Neural cell (in vitro differentiated cells): ENCODE data around the gene HBZ. TPM values are rescaled to one million over a fixed set of nuclear protein-coding genes. Genes with fewer than 3 reads are reported as not detected.
A peak's percentile ranks its signal among the peaks of the same experiment; 100 is the strongest.

Experiments
- H2AFZ ChIP-seq: fragments of 200-600, 300-800 bp; sonication (generic), shearing (Covaris generic); 2 replicates; pipeline ENCODE4 v1.6.0; 2014; ENCODE audit warnings: low read depth, mild to moderate bottlenecking, antibody characterized with exemption, low read length, moderate library complexity
- H3F3A ChIP-seq: fragments of 200-600 bp; shearing (Covaris generic); 2 replicates; pipeline ENCODE4 v1.6.1; 2016; ENCODE audit warnings: mild to moderate bottlenecking, moderate library complexity, mixed read lengths, antibody characterized with exemption, low read length; ENCODE audit not compliant: insufficient read depth, poor library complexity, severe bottlenecking
- H3K27ac ChIP-seq: fragments of 200-600, 300-800 bp; sonication (generic), shearing (Covaris generic); 2 replicates; pipeline ENCODE4 v1.5.1; 2014; ENCODE audit warnings: mild to moderate bottlenecking, low read length, moderate library complexity
- H3K27me3 ChIP-seq: fragments of 300-800, 200-600 bp; sonication (generic), shearing (Covaris generic); 2 replicates; pipeline ENCODE4 v1.6.0; 2014; ENCODE audit warnings: mild to moderate bottlenecking, low read depth, low read length, moderate library complexity; ENCODE audit not compliant: insufficient read depth
- H3K36me3 ChIP-seq: fragments of 300-800, 200-600 bp; sonication (generic), shearing (Covaris generic); 2 replicates; pipeline ENCODE4 v1.5.1; 2014; ENCODE audit warnings: mild to moderate bottlenecking, antibody characterized with exemption, low read length, moderate library complexity; ENCODE audit not compliant: insufficient read depth
- H3K4me2 ChIP-seq: fragments of 300-800, 200-600 bp; sonication (generic), shearing (Covaris generic); 2 replicates; pipeline ENCODE4 v1.6.0; 2014; ENCODE audit warnings: mild to moderate bottlenecking, low read length
- H3K4me3 ChIP-seq: fragments of 300-800, 200-600 bp; sonication (generic), shearing (Covaris generic); 2 replicates; pipeline ENCODE4 v1.5.1; 2014; ENCODE audit warnings: mild to moderate bottlenecking, low read length, moderate library complexity
- H3K79me2 ChIP-seq: fragments of 200-600 bp; shearing (Covaris generic); replicated peaks from 2 replicates; pipeline ENCODE4 v1.6.0; 2014; ENCODE audit warnings: mild to moderate bottlenecking, low read length, moderate library complexity; ENCODE audit not compliant: insufficient read depth
- H3K9ac ChIP-seq: fragments of 300-800, 200-600 bp; sonication (generic), shearing (Covaris generic); 2 replicates; pipeline ENCODE4 v1.6.1; 2016; ENCODE audit warnings: mild to moderate bottlenecking, low read length, mixed read lengths
- H3K9me2 ChIP-seq: fragments of 200-600 bp; shearing (Covaris generic); 2 replicates; pipeline ENCODE4 v1.6.1; 2016; ENCODE audit warnings: mild to moderate bottlenecking, low read length, mixed read lengths; ENCODE audit not compliant: insufficient read depth
- H3K9me3 ChIP-seq: fragments of 200-600, 300-800 bp; sonication (generic), shearing (Covaris generic); 2 replicates; pipeline ENCODE4 v1.6.1; 2016; ENCODE audit warnings: mild to moderate bottlenecking, mixed run types, low read length, moderate library complexity, mixed read lengths
- H4K20me1 ChIP-seq: fragments of 200-600 bp; shearing (Covaris generic); 2 replicates; pipeline ENCODE4 v1.6.1; 2016; ENCODE audit warnings: mild to moderate bottlenecking, mixed run types; ENCODE audit not compliant: insufficient read depth
- EP300 ChIP-seq: fragments of 450-650 bp; conservative IDR thresholded peaks from 2 replicates; pipeline ENCODE4 v1.6.1; 2014; ENCODE audit warnings: antibody characterized with exemption, mild to moderate bottlenecking, moderate library complexity; ENCODE audit not compliant: poor library complexity, severe bottlenecking
- EZH2 ChIP-seq: fragments of 200-600, 300-800 bp; shearing (Covaris generic), sonication (generic); IDR thresholded peaks from 2 replicates; pipeline ENCODE4 v1.6.1; 2014; ENCODE audit warnings: antibody characterized with exemption, low read length, borderline replicate concordance, mild to moderate bottlenecking; ENCODE audit not compliant: insufficient read depth, poor library complexity, severe bottlenecking
- MXI1 ChIP-seq: fragments of 450-650 bp; conservative IDR thresholded peaks from 2 replicates; pipeline ENCODE4 v1.6.1; 2014; ENCODE audit warnings: antibody characterized with exemption, mild to moderate bottlenecking; ENCODE audit not compliant: poor library complexity, severe bottlenecking
- POLR2AphosphoS5 ChIP-seq: IDR thresholded peaks from 2 replicates; pipeline ENCODE4 v1.6.1; 2012
- RAD21 ChIP-seq: fragments of 450-650 bp; conservative IDR thresholded peaks from 2 replicates; pipeline ENCODE4 v1.6.1; 2014; ENCODE audit warnings: antibody characterized with exemption, mild to moderate bottlenecking, moderate library complexity
- SMC3 ChIP-seq: fragments of 450-650 bp; conservative IDR thresholded peaks from 2 replicates; pipeline ENCODE4 v1.6.1; 2014; ENCODE audit warnings: antibody characterized with exemption, mild to moderate bottlenecking, moderate library complexity; ENCODE audit not compliant: poor library complexity
- TAF1 ChIP-seq: IDR thresholded peaks from 2 replicates; pipeline ENCODE4 v1.6.1; 2012; ENCODE audit warnings: low read depth
- polyA plus RNA-seq: library from polyadenylated mRNA; depleted of rRNA; stranded (reverse); fragments of >200 nt; gene quantifications from 2 replicates; pipeline ENCODE4 v1.2.3, GENCODE V29; 2014
- TF ChIP-seq, protein P1 (sequence below): fragments of 450-650 bp; IDR thresholded peaks from 2 replicates; pipeline ENCODE4 v1.5.1; 2014; ENCODE audit warnings: antibody characterized with exemption, mild to moderate bottlenecking, moderate library complexity; ENCODE audit not compliant: poor library complexity, severe bottlenecking
- TF ChIP-seq, protein P2 (sequence below): IDR thresholded peaks from 2 replicates; pipeline ENCODE4 v1.6.1; 2012; ENCODE audit warnings: borderline replicate concordance

Gene HBZ
- polyA plus RNA-seq, 1 donor from 2014 or later: not detected

DNA sequence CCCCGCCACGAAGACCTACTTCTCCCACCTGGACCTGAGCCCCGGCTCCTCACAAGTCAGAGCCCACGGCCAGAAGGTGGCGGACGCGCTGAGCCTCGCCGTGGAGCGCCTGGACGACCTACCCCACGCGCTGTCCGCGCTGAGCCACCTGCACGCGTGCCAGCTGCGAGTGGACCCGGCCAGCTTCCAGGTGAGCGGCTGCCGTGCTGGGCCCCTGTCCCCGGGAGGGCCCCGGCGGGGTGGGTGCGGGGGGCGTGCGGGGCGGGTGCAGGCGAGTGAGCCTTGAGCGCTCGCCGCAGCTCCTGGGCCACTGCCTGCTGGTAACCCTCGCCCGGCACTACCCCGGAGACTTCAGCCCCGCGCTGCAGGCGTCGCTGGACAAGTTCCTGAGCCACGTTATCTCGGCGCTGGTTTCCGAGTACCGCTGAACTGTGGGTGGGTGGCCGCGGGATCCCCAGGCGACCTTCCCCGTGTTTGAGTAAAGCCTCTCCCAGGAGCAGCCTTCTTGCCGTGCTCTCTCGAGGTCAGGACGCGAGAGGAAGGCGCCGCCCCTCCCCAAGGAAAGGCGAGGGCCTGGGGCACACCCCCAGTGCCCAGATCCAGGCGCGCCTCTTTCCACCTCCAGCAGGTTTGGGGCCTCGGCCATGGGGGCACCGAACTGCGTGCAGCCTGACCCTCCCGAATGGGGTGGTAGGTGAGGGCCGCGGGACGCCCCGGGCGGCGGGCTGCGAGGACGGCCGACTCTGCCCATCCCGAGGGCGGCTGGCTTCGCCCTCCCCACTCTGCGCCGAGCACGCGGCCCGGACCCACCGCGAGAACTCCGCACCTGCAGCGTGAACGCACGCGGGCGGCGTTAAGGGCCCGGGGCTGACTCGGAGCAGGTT is 28.5 kb downstream of the HBZ start:
- TF ChIP-seq EP300 (no peak), MXI1 (peak; percentile 58), POLR2AphosphoS5 (peak; percentile 38), EZH2 (no peak)
- peak overlapping the region; percentile 65 for H3K4me3 ChIP-seq
- H3K9ac ChIP-seq: peak overlapping the region; percentile 31
- H2AFZ ChIP-seq: no peak overlapping the region
- H3K27ac ChIP-seq: no peak overlapping the region
- H3K79me2 ChIP-seq: no peaks in the 10 kb centered on the region
- H3K9me3 ChIP-seq: no peaks in the 10 kb centered on the region
- H3F3A ChIP-seq: no peaks in the 10 kb centered on the region
- H3K4me2 ChIP-seq: no peak overlapping the region
- H3K27me3 ChIP-seq: peaks cover 40% of the 10 kb centered on the region
- H3K9me2 ChIP-seq: no peaks in the 10 kb centered on the region
- H4K20me1 ChIP-seq: no peaks in the 10 kb centered on the region
- no peaks in the 10 kb centered on the region for H3K36me3 ChIP-seq

DNA sequence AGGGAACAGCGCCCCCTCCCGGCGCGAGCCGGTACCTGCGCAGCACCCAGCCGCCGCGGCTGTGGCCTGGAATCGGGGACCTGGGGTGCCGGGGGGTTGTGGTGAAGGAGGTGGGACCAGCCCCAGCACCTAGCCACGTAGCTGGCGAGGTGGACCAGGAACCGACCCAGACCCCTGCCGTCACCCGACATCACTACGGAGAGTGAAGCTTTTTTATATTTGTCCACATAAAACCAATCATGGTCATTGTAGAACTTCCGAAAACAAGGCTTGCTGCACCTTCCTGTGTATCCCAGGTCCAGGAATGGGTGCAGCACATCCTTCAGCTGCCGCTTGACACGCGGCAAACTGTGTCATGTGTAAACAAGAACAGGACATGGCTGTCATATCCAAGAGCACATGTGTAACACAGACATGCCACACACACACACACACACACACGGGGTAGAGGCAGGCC is 29.1 kb downstream of the HBZ start:
- Histone ChIP-seq H3F3A (no peaks in the 10 kb centered on the region), H3K36me3 (no peaks in the 10 kb centered on the region), H3K9ac (no peak overlapping the region), H3K9me2 (no peaks in the 10 kb centered on the region), H4K20me1 (no peaks in the 10 kb centered on the region), H3K79me2 (no peaks in the 10 kb centered on the region), H3K27ac (no peak overlapping the region), H3K27me3 (peaks cover 40% of the 10 kb centered on the region), H2AFZ (no peak overlapping the region), H3K4me3 (peak overlapping the region; percentile 65), H3K4me2 (no peak overlapping the region), H3K9me3 (no peaks in the 10 kb centered on the region)
- no peak for TF ChIP-seq TAF1
- no peak for TF ChIP-seq MXI1
- no peak for TF ChIP-seq EZH2
- peak; percentile 78 for TF ChIP-seq SMC3
- TF ChIP-seq, protein P1, sequence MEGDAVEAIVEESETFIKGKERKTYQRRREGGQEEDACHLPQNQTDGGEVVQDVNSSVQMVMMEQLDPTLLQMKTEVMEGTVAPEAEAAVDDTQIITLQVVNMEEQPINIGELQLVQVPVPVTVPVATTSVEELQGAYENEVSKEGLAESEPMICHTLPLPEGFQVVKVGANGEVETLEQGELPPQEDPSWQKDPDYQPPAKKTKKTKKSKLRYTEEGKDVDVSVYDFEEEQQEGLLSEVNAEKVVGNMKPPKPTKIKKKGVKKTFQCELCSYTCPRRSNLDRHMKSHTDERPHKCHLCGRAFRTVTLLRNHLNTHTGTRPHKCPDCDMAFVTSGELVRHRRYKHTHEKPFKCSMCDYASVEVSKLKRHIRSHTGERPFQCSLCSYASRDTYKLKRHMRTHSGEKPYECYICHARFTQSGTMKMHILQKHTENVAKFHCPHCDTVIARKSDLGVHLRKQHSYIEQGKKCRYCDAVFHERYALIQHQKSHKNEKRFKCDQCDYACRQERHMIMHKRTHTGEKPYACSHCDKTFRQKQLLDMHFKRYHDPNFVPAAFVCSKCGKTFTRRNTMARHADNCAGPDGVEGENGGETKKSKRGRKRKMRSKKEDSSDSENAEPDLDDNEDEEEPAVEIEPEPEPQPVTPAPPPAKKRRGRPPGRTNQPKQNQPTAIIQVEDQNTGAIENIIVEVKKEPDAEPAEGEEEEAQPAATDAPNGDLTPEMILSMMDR: peak; percentile 91
- no peak for TF ChIP-seq EP300
- TF ChIP-seq RAD21: peak; percentile 75
- TF ChIP-seq, protein P2, sequence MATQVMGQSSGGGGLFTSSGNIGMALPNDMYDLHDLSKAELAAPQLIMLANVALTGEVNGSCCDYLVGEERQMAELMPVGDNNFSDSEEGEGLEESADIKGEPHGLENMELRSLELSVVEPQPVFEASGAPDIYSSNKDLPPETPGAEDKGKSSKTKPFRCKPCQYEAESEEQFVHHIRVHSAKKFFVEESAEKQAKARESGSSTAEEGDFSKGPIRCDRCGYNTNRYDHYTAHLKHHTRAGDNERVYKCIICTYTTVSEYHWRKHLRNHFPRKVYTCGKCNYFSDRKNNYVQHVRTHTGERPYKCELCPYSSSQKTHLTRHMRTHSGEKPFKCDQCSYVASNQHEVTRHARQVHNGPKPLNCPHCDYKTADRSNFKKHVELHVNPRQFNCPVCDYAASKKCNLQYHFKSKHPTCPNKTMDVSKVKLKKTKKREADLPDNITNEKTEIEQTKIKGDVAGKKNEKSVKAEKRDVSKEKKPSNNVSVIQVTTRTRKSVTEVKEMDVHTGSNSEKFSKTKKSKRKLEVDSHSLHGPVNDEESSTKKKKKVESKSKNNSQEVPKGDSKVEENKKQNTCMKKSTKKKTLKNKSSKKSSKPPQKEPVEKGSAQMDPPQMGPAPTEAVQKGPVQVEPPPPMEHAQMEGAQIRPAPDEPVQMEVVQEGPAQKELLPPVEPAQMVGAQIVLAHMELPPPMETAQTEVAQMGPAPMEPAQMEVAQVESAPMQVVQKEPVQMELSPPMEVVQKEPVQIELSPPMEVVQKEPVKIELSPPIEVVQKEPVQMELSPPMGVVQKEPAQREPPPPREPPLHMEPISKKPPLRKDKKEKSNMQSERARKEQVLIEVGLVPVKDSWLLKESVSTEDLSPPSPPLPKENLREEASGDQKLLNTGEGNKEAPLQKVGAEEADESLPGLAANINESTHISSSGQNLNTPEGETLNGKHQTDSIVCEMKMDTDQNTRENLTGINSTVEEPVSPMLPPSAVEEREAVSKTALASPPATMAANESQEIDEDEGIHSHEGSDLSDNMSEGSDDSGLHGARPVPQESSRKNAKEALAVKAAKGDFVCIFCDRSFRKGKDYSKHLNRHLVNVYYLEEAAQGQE: no peak
- no peak for TF ChIP-seq POLR2AphosphoS5
